K562 (cell line): Measurements from ENCODE around the gene SMAP2. TPM values are rescaled to one million over a fixed set of nuclear protein-coding genes. Genes with fewer than 3 reads are reported as not detected.
A peak's percentile ranks its signal among the peaks of the same experiment; 100 is the strongest.

Experiments
- BRCA1 ChIP-seq, 2 experiments: fragments of 450-650 bp in 1 of 2; sonication (generic) in 1 of 2; formaldehyde crosslinking in 1 of 2; IDR thresholded peaks; 2 replicates each; pipeline versions ENCODE4 v1.5.0 to v1.6.1; 2017 to 2020; ENCODE audit warnings: mild to moderate bottlenecking in 1 of 2, missing genetic modification reagents in 1 of 2
- CHD7 ChIP-seq: fragments of 200-600 bp; sonication (generic); IDR thresholded peaks from one replicate; pipeline ENCODE4 v1.6.1; 2012; ENCODE audit warnings: mild to moderate bottlenecking, low read depth, low read length, inconsistent platforms
- GTF2B ChIP-seq: IDR thresholded peaks from 2 replicates; pipeline ENCODE4 v1.6.1; 2011; ENCODE audit not compliant: insufficient read length; ENCODE audit errors: extremely low read depth
- HDAC3 ChIP-seq: fragments of 450-650 bp; IDR thresholded peaks from 2 replicates; pipeline ENCODE4 v1.6.1; 2018; ENCODE audit warnings: borderline replicate concordance, mild to moderate bottlenecking, moderate library complexity; ENCODE audit not compliant: partially characterized antibody
- KLF16 ChIP-seq: IDR thresholded peaks from 2 replicates; pipeline ENCODE4 v1.6.1; 2016; ENCODE audit warnings: antibody characterized with exemption
- SIN3B ChIP-seq: fragments of 450-650 bp; IDR thresholded peaks from 2 replicates; pipeline ENCODE4 v1.6.1; 2017; ENCODE audit warnings: low read depth, mild to moderate bottlenecking, moderate library complexity
- SMARCC2 ChIP-seq: fragments of 450-650 bp; IDR thresholded peaks from 2 replicates; pipeline ENCODE4 v1.6.1; 2017; ENCODE audit warnings: antibody characterized with exemption, moderate library complexity, mild to moderate bottlenecking, low read depth
- SP2 ChIP-seq: IDR thresholded peaks from 2 replicates; pipeline ENCODE4 v1.6.1; 2011; ENCODE audit warnings: mild to moderate bottlenecking, low read depth, low read length, moderate library complexity; ENCODE audit not compliant: poor library complexity, severe bottlenecking; ENCODE audit errors: extremely low read depth
- ZFP30 ChIP-seq: fragments of 250-450 bp; sonication (Bioruptor Pico); IDR thresholded peaks from 2 replicates; pipeline ENCODE4 v1.8.0; 2022; ENCODE audit warnings: moderate library complexity, mild to moderate bottlenecking, inconsistent platforms, borderline replicate concordance
- ZNF354B ChIP-seq: fragments of 250-450 bp; sonication (Bioruptor Pico); IDR thresholded peaks from 2 replicates; pipeline ENCODE4 v1.4.0; 2020
- ZNF639 ChIP-seq, 2 experiments: fragments of 200-800 bp in 1 of 2; sonication (Bioruptor generic) in 1 of 2; sonication (generic) in 1 of 2; formaldehyde crosslinking in 1 of 2; IDR thresholded peaks in 1 of 2; conservative IDR thresholded peaks in 1 of 2; 2 replicates each; pipeline versions ENCODE4 v1.5.0 to v1.6.1; 2016 to 2020; ENCODE audit warnings: missing compliant biosample characterization in 1 of 2, missing genetic modification characterization in 1 of 2, missing genetic modification reagents in 1 of 2
- ZNF707 ChIP-seq: fragments of 250-450 bp; sonication (Bioruptor Pico); conservative IDR thresholded peaks from 2 replicates; pipeline ENCODE4 v1.8.0; 2022; ENCODE audit warnings: inconsistent platforms, mild to moderate bottlenecking, moderate library complexity
- polyA plus RNA-seq, 8 experiments: library from polyadenylated mRNA; depleted of rRNA in 4 of 8; stranded (reverse) in 5 of 8; unstranded in 3 of 8; fragments of >200 nt; fragmentation: Nextera tagmentation in 2 of 8; fragmentation: Illumina TruSeq in 1 of 8; extraction: Ambion mirVana in 2 of 8; extraction: Trizol in 1 of 8; gene quantifications; 2 replicates each; pipeline versions ENCODE4 v1.2.1 to v1.2.3, GENCODE V29; 2011 to 2014; ENCODE audit warnings: inconsistent platforms in 1 of 8, missing spikeins in 1 of 8
- total RNA-seq, 7 experiments: library from RNA; depleted of rRNA in 6 of 7; stranded (reverse); fragments of >200 nt in 6 of 7; fragmentation: Illumina TruSeq in 2 of 7; extraction: Trizol in 2 of 7; gene quantifications; 2 replicates each; pipeline versions ENCODE4 v1.2.1 to v1.2.3, GENCODE V29; 2011 to 2021; ENCODE audit warnings: low replicate concordance in 1 of 7

Gene SMAP2
- total and polyA plus RNA-seq, 9 of the 15 experiments (the other 6 are each of a cell fraction or from before 2014, with no cell fraction given) = 38.7 to 212 (median 94.1) TPM

GRCh38 chr1:40338745-40339419 lies 34.6 kb upstream of the SMAP2 start (continued):
- TF ChIP-seq ZFP30 (CRISPR knock-in tag) = no peak
- no peak for TF ChIP-seq BRCA1 (IDR thresholded peaks at IDR 0.05)
- TF ChIP-seq BRCA1 (CRISPR knock-in tag; IDR thresholded peaks at IDR 0.05) = no peak
- no peak for TF ChIP-seq CHD7
- TF ChIP-seq SIN3B = no peak
- TF ChIP-seq HDAC3 = no peak
- no peak for TF ChIP-seq SMARCC2
- no peak for TF ChIP-seq GTF2B
- no peak for TF ChIP-seq ZNF707 (CRISPR knock-in tag)
- peak; percentile 64; the same call in 1 of the 2 replicates for TF ChIP-seq KLF16
- no peak for TF ChIP-seq SP2
- TF ChIP-seq ZNF354B (CRISPR knock-in tag) = no peak
- TF ChIP-seq ZNF639 (CRISPR knock-in tag; conservative IDR thresholded peaks at IDR 0.05 in 1 of 2, IDR thresholded peaks at IDR 0.05 in 1 of 2) = no peak
